Spinal cord (tissue), 10 donors: ENCODE measurements around the gene SLC7A6. TPM values are rescaled to one million over a fixed set of nuclear protein-coding genes. Genes with fewer than 3 reads are reported as not detected.
A peak's percentile ranks its signal among the peaks of the same experiment; 100 is the strongest.

Experiments used
- DNase-seq, 6 donors: peaks; one replicate each; pipeline versions ENCODE4 v3.0.0 to v3.0.0-alpha.2; 2013 to 2015; ENCODE audit warnings: low spot score in 6 of 6, low read depth in 4 of 6
- H3K27ac ChIP-seq: one replicate; pipeline ENCODE4 v1.5.1; 2013; ENCODE audit warnings: low read depth, low read length, control low read depth
- H3K27me3 ChIP-seq: one replicate; pipeline ENCODE4 v1.6.1; 2013; ENCODE audit warnings: low read length; ENCODE audit not compliant: control insufficient read depth, insufficient read depth
- H3K36me3 ChIP-seq: one replicate; pipeline ENCODE4 v1.6.1; 2013; ENCODE audit warnings: low read length; ENCODE audit not compliant: control insufficient read depth, insufficient read depth
- H3K4me1 ChIP-seq: one replicate; pipeline ENCODE4 v1.6.1; 2013; ENCODE audit warnings: low read length; ENCODE audit not compliant: control insufficient read depth, insufficient read depth
- H3K4me3 ChIP-seq: one replicate; pipeline ENCODE4 v1.5.1; 2013; ENCODE audit warnings: low read depth, low read length, control low read depth
- H3K9me3 ChIP-seq: one replicate; pipeline ENCODE4 v1.6.1; 2013; ENCODE audit warnings: low read length; ENCODE audit not compliant: control insufficient read depth, insufficient read depth
- WGBS: methylation state at CpG from one replicate; pipeline ENCODE4 v1.1.5; 2013; ENCODE audit warnings: missing lambda C conversion rate; ENCODE audit not compliant: insufficient coverage; 5-methylcytosine and 5-hydroxymethylcytosine counted together
- polyA plus RNA-seq, 2 donors: library from polyadenylated mRNA; unstranded; fragments of 120-200 nt; gene quantifications; one replicate each; pipeline ENCODE4 v1.2.1, GENCODE V29; 2013; ENCODE audit not compliant: insufficient read length in 2 of 2
- total RNA-seq, 2 donors: library from RNA; depleted of rRNA in 1 of 2; stranded (reverse); fragments of 120-200 nt in 1 of 2; fragments of >200 nt in 1 of 2; gene quantifications; one replicate each; pipeline versions ENCODE4 v1.2.3 to v1.2.4, GENCODE V29; 2013 to 2014
- donor health status: healthy.

Gene SLC7A6
- total and polyA plus RNA-seq, 4 donors, result 20.2 to 28.3 (median 24.0) TPM

GRCh38 chr16:68310774-68311511, 46.6 kb downstream of the SLC7A6 start, which contains the start of the genes PRMT7 and SLC7A6OS:
TSS of gene PRMT7 (plus strand) at chr16:68311019. CDS start at chr16:68315980, 4,961 bp downstream.
TSS of gene SLC7A6OS (minus strand) at chr16:68310946. CDS start at chr16:68310926, 20 bp downstream.
- WGBS, result 0% methylated on average over 62 of the region's 62 CpGs
- Histone ChIP-seq H3K4me1 (peaks cover 20% of the 10 kb centered on the region), H3K27me3 (no peaks in the 10 kb centered on the region), H3K27ac (peak within 1 kb of the TSS; percentile 86), H3K9me3 (no peaks in the 10 kb centered on the region), H3K36me3 (peaks cover 27% of the 10 kb centered on the region), H3K4me3 (peak within 1 kb of the TSS; percentile 68)
- peak; percentile 82 to 98 (median 88) for DNase-seq

DNA sequence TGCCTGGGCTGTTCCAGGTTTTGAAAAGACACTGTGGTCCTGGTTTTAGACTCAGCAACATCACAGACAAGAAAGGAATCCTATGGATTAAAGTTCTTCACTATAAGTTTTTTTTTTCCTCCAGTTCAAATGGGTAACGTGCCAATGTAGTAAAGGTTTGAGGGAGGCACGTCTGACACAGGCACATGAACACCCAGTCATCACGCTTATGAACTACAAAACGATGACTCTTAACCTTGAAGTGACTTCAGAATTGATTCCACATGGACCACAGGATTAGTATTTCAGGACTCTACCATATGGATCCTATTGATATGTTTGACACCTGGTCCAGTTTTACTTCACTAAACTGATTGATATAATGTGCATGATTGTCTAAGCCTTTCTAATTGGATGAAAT, 48.8 kb downstream of the SLC7A6 start:
- Histone ChIP-seq H3K4me1 (peaks cover 20% of the 10 kb centered on the region), H3K36me3 (peaks cover 26% of the 10 kb centered on the region), H3K27me3 (no peaks in the 10 kb centered on the region), H3K9me3 (no peaks in the 10 kb centered on the region), H3K4me3 (no peak overlapping the region), H3K27ac (no peak overlapping the region)
- DNase-seq, result no peak
- 90% methylated on average over 2 of the region's 4 CpGs for WGBS

DNA sequence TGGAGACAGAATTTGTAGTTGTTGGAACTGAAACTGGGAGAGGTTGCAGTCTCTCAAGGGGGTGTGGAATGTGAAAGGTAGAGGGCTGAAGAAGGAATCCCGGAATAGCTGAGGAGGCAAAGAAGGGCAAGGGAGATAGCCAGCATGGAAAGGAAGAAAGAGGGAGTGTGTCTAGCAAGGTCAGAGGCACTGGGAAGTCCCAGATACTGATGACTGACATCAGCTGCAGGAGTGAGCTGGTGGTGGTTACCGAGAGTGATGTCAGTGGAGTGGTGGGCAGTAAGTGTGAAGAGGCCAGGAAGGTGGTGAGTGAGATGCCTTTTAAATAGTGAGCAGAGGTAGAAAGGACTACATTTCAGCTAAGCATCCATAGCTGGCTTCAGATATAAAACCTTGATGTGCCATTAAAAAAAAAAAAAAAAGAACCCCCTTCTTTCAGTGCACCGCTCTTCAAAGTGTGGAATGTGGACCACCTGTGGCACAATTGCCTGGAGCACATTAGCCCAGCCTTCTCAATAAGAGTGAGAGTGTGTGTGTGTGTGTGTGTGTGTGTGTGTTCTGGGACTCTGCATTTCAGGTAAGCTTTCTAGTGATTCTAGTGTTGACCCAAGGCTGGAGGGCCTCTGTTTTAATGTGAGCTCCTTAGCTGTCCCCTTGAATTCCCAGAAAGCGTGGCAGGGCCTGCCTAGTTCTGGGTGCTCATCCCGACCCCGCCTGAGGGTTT, 55.0 kb downstream of the SLC7A6 start:
- whole genome bisulfite sequencing, result 100% methylated on average over 1 of the region's 6 CpGs
- no peaks in the 10 kb centered on the region for H3K27me3 ChIP-seq

GRCh38 chr16:68324336-68324735, 60.0 kb downstream of the SLC7A6 start:
- DNase-seq, result no peak
- WGBS, result 93% methylated on average over 4 of the region's 5 CpGs
- no peaks in the 10 kb centered on the region for H3K9me3 ChIP-seq
- H3K27me3 ChIP-seq, result no peaks in the 10 kb centered on the region
- peaks cover 50% of the 10 kb centered on the region for H3K36me3 ChIP-seq
- peaks cover 5% of the 10 kb centered on the region for H3K4me1 ChIP-seq
- no peak overlapping the region for H3K4me3 ChIP-seq
- no peak overlapping the region for H3K27ac ChIP-seq

More for the DNA sequence above, 55.0 kb downstream of the SLC7A6 start:
- peaks cover 53% of the 10 kb centered on the region for H3K36me3 ChIP-seq
- no peak overlapping the region for H3K4me3 ChIP-seq
- H3K9me3 ChIP-seq, result no peaks in the 10 kb centered on the region
- no peak for DNase-seq
- H3K4me1 ChIP-seq, result no peaks in the 10 kb centered on the region
- H3K27ac ChIP-seq, result no peak overlapping the region

- WGBS, result 95% methylated on average over 6 of the region's 8 CpGs
- Histone ChIP-seq H3K4me1 (peaks cover 5% of the 10 kb centered on the region), H3K9me3 (no peaks in the 10 kb centered on the region), H3K27ac (no peak overlapping the region), H3K36me3 (peaks cover 50% of the 10 kb centered on the region), H3K27me3 (no peaks in the 10 kb centered on the region), H3K4me3 (no peak overlapping the region)
- no peak for DNase-seq
Observed at GRCh38 chr16:68324780-68325357, 60.5 kb downstream of the SLC7A6 start.

GRCh38 chr16:68328151-68328859, 64.0 kb downstream of the SLC7A6 start:
- 63% methylated on average over 6 of the region's 13 CpGs for WGBS
- Histone ChIP-seq H3K36me3 (peaks cover 39% of the 10 kb centered on the region), H3K27ac (no peak overlapping the region)

GRCh38 chr16:68328860-68329390, 64.6 kb downstream of the SLC7A6 start:
- Histone ChIP-seq H3K4me1 (peaks cover 5% of the 10 kb centered on the region), H3K27ac (no peak overlapping the region), H3K4me3 (no peak overlapping the region), H3K9me3 (no peaks in the 10 kb centered on the region), H3K27me3 (no peaks in the 10 kb centered on the region), H3K36me3 (peaks cover 43% of the 10 kb centered on the region)
- no peak for DNase-seq
- WGBS, result 75% methylated on average over 2 of the region's 3 CpGs

More at GRCh38 chr16:68328151-68328859, 64.0 kb downstream of the SLC7A6 start:
- peaks cover 5% of the 10 kb centered on the region for H3K4me1 ChIP-seq
- H3K27me3 ChIP-seq, result no peaks in the 10 kb centered on the region
- H3K9me3 ChIP-seq, result no peaks in the 10 kb centered on the region
- DNase-seq, result peak; percentile 36 to 93 (median 64)
- no peak overlapping the region for H3K4me3 ChIP-seq

- no peak for DNase-seq
- H3K4me3 ChIP-seq, result no peak overlapping the region
- WGBS, result 68% methylated on average over 4 of the region's 4 CpGs
- peak overlapping the region; percentile 68 for H3K27ac ChIP-seq
- H3K4me1 ChIP-seq, result peaks cover 5% of the 10 kb centered on the region
- no peaks in the 10 kb centered on the region for H3K27me3 ChIP-seq
- peaks cover 37% of the 10 kb centered on the region for H3K36me3 ChIP-seq
- no peaks in the 10 kb centered on the region for H3K9me3 ChIP-seq
Observed at GRCh38 chr16:68331879-68332410, 67.6 kb downstream of the SLC7A6 start.
